Prostate gland (tissue), 2 donors: Measurements from ENCODE around the gene CTDP1.

ENCODE experiments used
- POLR2A ChIP-seq: fragments of 450-650 bp; IDR thresholded peaks from one replicate; pipeline ENCODE4 v1.6.1; 2016; ENCODE audit warnings: antibody characterized with exemption, mild to moderate bottlenecking
- POLR2AphosphoS5 ChIP-seq: sonication (generic); formaldehyde crosslinking; IDR thresholded peaks from one replicate; pipeline ENCODE4 v1.6.1; 2017; ENCODE audit warnings: antibody characterized with exemption
- TF ChIP-seq, protein P1 (sequence below), 4 experiments: fragments of 200-600 bp in 2 of 4; fragments of 450-650 bp in 2 of 4; sonication (generic) in 2 of 4; IDR thresholded peaks; 1 replicate in 3 of 4; 2 replicates in 1 of 4; pipeline ENCODE4 v1.5.1; 2016 to 2019; ENCODE audit warnings: antibody characterized with exemption in 4 of 4, mild to moderate bottlenecking in 2 of 4, moderate library complexity in 2 of 4

DNA sequence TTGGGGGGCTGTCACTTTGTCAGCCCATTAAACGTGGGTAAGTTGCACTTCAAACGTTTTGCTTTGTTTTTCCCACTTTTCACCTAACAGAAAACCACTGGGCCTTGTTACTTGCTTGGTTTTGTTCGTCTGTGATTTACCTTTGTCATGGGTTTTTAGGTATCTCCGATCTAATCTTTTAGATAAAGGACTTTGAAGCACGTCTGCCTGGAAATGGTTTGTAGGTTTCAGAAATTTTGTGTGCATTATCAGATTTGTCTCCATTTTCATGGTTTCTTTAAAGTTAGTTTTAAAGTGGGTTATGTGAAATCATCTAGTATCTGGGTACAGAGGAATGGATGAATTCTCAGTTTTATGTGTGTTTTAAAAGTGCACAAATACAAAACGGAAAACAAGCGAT is 6.4 kb downstream of the CTDP1 start:
- TF ChIP-seq, protein P1, sequence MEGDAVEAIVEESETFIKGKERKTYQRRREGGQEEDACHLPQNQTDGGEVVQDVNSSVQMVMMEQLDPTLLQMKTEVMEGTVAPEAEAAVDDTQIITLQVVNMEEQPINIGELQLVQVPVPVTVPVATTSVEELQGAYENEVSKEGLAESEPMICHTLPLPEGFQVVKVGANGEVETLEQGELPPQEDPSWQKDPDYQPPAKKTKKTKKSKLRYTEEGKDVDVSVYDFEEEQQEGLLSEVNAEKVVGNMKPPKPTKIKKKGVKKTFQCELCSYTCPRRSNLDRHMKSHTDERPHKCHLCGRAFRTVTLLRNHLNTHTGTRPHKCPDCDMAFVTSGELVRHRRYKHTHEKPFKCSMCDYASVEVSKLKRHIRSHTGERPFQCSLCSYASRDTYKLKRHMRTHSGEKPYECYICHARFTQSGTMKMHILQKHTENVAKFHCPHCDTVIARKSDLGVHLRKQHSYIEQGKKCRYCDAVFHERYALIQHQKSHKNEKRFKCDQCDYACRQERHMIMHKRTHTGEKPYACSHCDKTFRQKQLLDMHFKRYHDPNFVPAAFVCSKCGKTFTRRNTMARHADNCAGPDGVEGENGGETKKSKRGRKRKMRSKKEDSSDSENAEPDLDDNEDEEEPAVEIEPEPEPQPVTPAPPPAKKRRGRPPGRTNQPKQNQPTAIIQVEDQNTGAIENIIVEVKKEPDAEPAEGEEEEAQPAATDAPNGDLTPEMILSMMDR (IDR thresholded peaks at IDR 0.05) = no peak
- no peak for TF ChIP-seq POLR2A
- no peak for TF ChIP-seq POLR2AphosphoS5
